ENCODE measurements around the gene MICU1. TPM values are rescaled to one million over a fixed set of nuclear protein-coding genes. Genes with fewer than 3 reads are reported as not detected.
"Not testable (repeated sequence)": the region's sequence is repeated elsewhere in the genome, so short reads cannot be mapped to it uniquely, and the experiment has no call there.

Gene MICU1
- total RNA-seq: 10 to 100 TPM; 41.2 to 41.7 TPM

DNA sequence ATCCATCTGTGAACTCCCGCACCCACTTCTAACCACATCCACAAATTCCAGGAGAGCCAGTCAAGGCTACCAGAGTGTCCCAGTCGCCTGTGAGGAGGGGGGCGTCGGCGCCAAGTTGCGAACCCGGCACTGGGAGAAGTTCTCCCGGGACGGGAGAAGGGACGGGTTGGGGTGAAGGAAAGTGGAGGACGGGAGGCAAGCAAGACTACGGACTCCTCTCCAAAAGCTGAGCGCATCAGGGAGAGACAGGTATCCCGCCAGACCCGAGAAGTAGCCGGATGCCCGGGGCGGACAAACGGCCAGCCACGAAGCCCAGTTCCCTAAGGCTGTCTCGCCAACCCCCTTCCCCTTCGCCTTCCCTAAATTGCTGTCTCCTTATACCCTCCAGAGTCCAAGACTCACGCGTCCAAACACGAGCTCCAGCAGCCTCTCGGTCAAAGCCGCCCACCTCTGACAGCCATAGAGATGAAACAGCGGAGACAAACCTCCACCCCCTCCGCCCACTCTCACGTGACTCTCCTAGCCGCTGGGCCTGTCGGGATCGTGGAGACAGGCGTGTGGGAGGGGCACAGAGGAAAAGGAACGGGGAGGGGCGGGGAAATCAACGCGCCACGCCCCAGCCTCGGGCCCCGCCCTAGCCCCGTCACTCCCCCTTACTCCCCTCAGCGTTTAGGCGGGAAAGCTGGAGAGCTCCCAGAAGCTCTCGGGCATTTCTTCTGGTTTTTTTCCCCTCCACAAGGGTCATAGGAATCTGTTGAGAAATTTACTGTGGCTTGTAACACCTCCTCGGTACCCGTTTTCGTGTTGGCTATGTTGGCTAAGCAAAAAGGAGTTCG, at the start of gene MICU1:
TSS of gene MICU1 (minus strand) at position 472 of the 836 bp plus-strand sequence. CDS start 59,286 bp downstream, outside the sequence.
- CTCF ChIA-PET: interaction anchor here (1.0 kb wide), 1 partner anchor 61 kb away, joined by 3 read pairs; no protein-coding TSS in a partner anchor
- H3K36me3 Mint-ChIP-seq: no peaks in the 10 kb centered on the region
- peak within 1 kb of the TSS; percentile 86 for H3K27ac Mint-ChIP-seq
- H3K4me3 Mint-ChIP-seq: peak within 1 kb of the TSS; percentile 97
- DNase-seq: peak; percentile 97
- POLR2A ChIA-PET: interaction anchor here (0.7 to 1.8 kb wide), 6 partner anchors 11 to 67 kb away, joined by 3 to 5 read pairs (median 4); partner anchors contain the start of gene MCU
- no peaks in the 10 kb centered on the region for H3K9me3 Mint-ChIP-seq
- intact Hi-C loops (cut with micrococcal nuclease): loop anchor here (1.0 to 10.0 kb wide), 3 partner anchors 63 to 261 kb away; partner anchors contain the start of gene MCU
- peaks cover 10% of the 10 kb centered on the region for H3K4me1 Mint-ChIP-seq (ENCODE audit: low read depth)
- no peaks in the 10 kb centered on the region for H3K27me3 Mint-ChIP-seq

- H3K9me3 Mint-ChIP-seq; H3K27me3 Mint-ChIP-seq; H3K27ac Mint-ChIP-seq; H3K36me3 Mint-ChIP-seq; intact Hi-C loops (cut with micrococcal nuclease); POLR2A ChIA-PET; DNase-seq; H3K4me3 Mint-ChIP-seq; H3K4me1 Mint-ChIP-seq (ENCODE audit: low read depth): not testable (repeated sequence)
- CTCF ChIA-PET: interaction anchor here (1.0 kb wide), 1 partner anchor 160 kb away, joined by 3 read pairs; no protein-coding TSS in a partner anchor
These were observed 48.3 kb upstream of the MICU1 start for GRCh38 chr10:72674174-72674573.

DNA sequence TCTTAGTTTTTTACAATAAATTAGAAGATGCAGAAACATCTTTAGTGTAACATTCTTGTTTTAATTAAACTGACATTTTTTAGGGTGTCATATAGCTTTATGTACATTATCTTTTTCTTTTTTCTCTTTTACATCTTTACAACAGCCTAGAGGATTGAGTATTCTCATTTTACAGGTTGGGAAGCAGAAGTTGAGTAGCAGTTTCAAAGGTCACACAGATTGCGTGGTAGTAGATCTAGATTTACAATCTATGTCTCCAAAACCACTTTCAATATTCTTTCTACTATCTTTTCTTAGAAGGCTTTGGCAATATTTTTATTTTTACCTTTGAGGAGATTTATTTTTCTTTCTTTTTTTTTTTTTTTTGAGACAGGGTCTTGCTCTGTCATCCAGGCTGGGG, 47.4 kb upstream of the MICU1 start:
- no peak overlapping the region for H3K4me3 Mint-ChIP-seq
- ChIA-PET CTCF (interaction anchor here (1.0 kb wide), 1 partner anchor 161 kb away, joined by 3 read pairs; no protein-coding TSS in a partner anchor), POLR2A (no interaction called here)
- no peaks in the 10 kb centered on the region for H3K9me3 Mint-ChIP-seq
- no peak for DNase-seq
- H3K27me3 Mint-ChIP-seq: peaks cover 1% of the 10 kb centered on the region
- intact Hi-C loops (cut with micrococcal nuclease): no loop called here
- H3K27ac Mint-ChIP-seq: no peak overlapping the region
- H3K36me3 Mint-ChIP-seq: no peaks in the 10 kb centered on the region
- peaks cover 7% of the 10 kb centered on the region for H3K4me1 Mint-ChIP-seq (ENCODE audit: low read depth)

- ChIA-PET POLR2A (no interaction called here), CTCF (no interaction called here)
- Mint-ChIP-seq H3K36me3 (no peaks in the 10 kb centered on the region), H3K4me3 (no peak overlapping the region), H3K27ac (no peak overlapping the region), H3K27me3 (peaks cover 1% of the 10 kb centered on the region), H3K4me1 (ENCODE audit: low read depth) (no peaks in the 10 kb centered on the region), H3K9me3 (no peaks in the 10 kb centered on the region)
- DNase-seq: no peak
- intact Hi-C loops (cut with micrococcal nuclease): no loop called here
These were observed 41.5 kb upstream of the MICU1 start for GRCh38 chr10:72667207-72667864.

GRCh38 chr10:72665925-72666324, 40.0 kb upstream of the MICU1 start:
- DNase-seq: no peak
- H3K27me3 Mint-ChIP-seq: no peaks in the 10 kb centered on the region
- CTCF ChIA-PET: no interaction called here
- no peaks in the 10 kb centered on the region for H3K36me3 Mint-ChIP-seq
- no peaks in the 10 kb centered on the region for H3K4me1 Mint-ChIP-seq (ENCODE audit: low read depth)
- no peak overlapping the region for H3K4me3 Mint-ChIP-seq
- intact Hi-C loops (cut with micrococcal nuclease): no loop called here
- H3K27ac Mint-ChIP-seq: no peak overlapping the region
- POLR2A ChIA-PET: no interaction called here
- H3K9me3 Mint-ChIP-seq: no peaks in the 10 kb centered on the region

GRCh38 chr10:72663971-72664370, 38.1 kb upstream of the MICU1 start:
- ChIA-PET POLR2A (no interaction called here), CTCF (no interaction called here)
- H3K9me3 Mint-ChIP-seq: no peaks in the 10 kb centered on the region
- no peak for DNase-seq
- no peaks in the 10 kb centered on the region for H3K4me1 Mint-ChIP-seq (ENCODE audit: low read depth)
- H3K4me3 Mint-ChIP-seq: no peak overlapping the region
- intact Hi-C loops (cut with micrococcal nuclease): no loop called here
- no peaks in the 10 kb centered on the region for H3K36me3 Mint-ChIP-seq
- H3K27ac Mint-ChIP-seq: no peak overlapping the region
- H3K27me3 Mint-ChIP-seq: no peaks in the 10 kb centered on the region

DNA sequence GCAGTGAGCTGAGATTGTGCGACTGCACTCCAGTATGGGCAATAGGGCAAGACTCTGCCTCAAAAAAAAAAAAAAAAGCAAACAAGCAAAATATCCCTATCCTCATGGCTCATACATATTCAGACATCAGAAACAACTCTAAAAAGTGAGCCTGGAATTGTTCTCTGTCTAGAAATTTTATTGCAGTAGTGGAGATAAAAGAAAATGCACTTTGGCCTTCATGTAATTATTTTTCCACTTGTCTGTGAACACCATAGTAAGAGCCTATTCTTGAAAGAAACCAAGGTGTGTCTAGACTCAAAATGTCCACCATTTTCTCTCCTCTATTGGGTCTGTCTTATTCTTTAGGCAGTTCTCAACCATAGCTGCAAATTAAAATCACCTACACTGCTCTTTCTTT, 35.6 kb upstream of the MICU1 start:
- ChIA-PET CTCF (no interaction called here), POLR2A (no interaction called here)
- intact Hi-C loops (cut with micrococcal nuclease): no loop called here
- no peaks in the 10 kb centered on the region for H3K9me3 Mint-ChIP-seq
- no peak overlapping the region for H3K27ac Mint-ChIP-seq
- no peaks in the 10 kb centered on the region for H3K36me3 Mint-ChIP-seq
- no peaks in the 10 kb centered on the region for H3K27me3 Mint-ChIP-seq
- no peak overlapping the region for H3K4me3 Mint-ChIP-seq
- no peaks in the 10 kb centered on the region for H3K4me1 Mint-ChIP-seq (ENCODE audit: low read depth)
- no peak for DNase-seq

- Mint-ChIP-seq H3K4me3 (no peak overlapping the region), H3K9me3 (no peaks in the 10 kb centered on the region), H3K36me3 (no peaks in the 10 kb centered on the region), H3K4me1 (ENCODE audit: low read depth) (no peaks in the 10 kb centered on the region), H3K27me3 (no peaks in the 10 kb centered on the region), H3K27ac (no peak overlapping the region)
- intact Hi-C loops (cut with micrococcal nuclease): no loop called here
- POLR2A ChIA-PET: no interaction called here
- no peak for DNase-seq
- CTCF ChIA-PET: no interaction called here
These were observed 34.3 kb upstream of the MICU1 start for GRCh38 chr10:72660220-72660619.

DNA sequence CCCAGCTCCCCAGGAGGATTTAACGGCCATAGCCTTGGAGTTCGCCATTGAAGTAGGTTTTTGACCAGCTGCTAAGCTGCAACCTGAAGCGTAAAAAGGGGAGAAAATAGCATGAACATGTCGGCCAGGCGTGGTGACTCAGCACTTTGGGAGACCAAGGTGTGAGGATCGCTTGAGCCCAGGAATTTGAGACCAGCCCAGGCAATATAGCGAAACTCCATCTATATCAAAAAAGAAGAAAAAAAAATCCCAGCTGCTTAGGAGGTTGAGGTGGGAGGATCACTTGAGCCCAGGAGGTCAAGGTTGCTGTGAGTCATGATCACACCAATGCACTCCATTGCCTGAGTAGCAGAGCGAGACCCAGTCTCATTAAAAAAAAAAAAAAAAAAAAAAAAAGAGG, 33.8 kb upstream of the MICU1 start:
- POLR2A ChIA-PET: no interaction called here
- Mint-ChIP-seq H3K27me3 (no peaks in the 10 kb centered on the region), H3K9me3 (no peaks in the 10 kb centered on the region)

DNA sequence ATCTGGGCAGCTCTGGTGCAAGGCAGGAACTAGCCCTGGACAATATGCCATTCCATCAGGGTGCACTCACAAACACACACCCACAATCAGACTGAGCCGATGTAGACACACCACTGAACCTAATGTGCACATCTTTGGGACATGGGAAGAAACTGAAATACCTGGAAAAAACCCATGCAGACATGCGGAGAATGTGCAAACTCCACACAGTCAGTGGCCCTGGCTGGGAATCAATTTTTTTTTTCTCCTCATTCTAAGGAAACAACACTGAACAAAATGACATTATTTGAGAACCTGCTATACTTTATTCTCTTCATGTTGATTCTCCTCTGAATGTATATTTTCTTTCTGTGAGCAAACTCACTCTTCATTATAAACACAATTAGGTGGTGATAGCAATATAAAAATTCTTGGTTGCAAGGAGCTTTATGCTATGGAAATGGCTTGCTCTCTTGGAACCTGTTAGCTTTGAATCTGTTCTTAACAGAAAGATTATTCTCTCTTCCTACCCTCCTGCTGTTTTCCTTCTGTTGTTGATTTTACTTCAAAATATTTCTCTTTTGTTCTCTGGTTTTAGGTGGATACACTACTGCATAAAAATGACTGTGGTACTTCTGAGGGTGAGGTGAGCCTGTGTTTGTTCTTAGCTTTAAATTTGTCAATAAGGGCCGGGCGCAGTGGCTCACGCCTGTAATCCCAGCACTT, 33.0 kb upstream of the MICU1 start:
- POLR2A ChIA-PET: interaction anchor here (0.5 kb wide), 1 partner anchor 12 kb away, joined by 3 read pairs; no protein-coding TSS in a partner anchor

More for the DNA sequence above, 33.8 kb upstream of the MICU1 start:
- intact Hi-C loops (cut with micrococcal nuclease): no loop called here
- Mint-ChIP-seq H3K4me3 (no peak overlapping the region), H3K36me3 (no peaks in the 10 kb centered on the region), H3K27ac (no peak overlapping the region), H3K4me1 (ENCODE audit: low read depth) (no peaks in the 10 kb centered on the region)
- CTCF ChIA-PET: no interaction called here
- no peak for DNase-seq

DNA sequence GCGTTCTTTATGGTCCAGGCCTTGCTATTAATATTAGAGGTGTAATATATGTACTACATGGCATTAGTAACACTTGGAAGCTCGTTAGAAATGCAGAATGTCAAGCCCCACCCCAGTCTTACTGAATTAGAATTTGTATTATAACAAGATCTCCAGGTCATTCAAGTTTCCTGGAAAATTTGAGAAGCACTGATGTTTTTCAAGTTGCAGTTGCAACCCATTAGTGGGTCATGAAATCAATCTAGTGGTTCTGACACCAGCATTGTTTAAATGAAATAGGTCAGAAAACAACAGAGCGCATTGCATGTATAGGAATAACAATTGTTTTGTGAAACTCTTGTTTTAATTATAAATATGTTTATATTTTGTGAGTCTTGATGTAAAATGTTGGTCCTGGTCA, 28.8 kb upstream of the MICU1 start:
- no peaks in the 10 kb centered on the region for H3K36me3 Mint-ChIP-seq
- no peaks in the 10 kb centered on the region for H3K4me1 Mint-ChIP-seq (ENCODE audit: low read depth)
- CTCF ChIA-PET: no interaction called here
- DNase-seq: no peak
- POLR2A ChIA-PET: no interaction called here
- no peak overlapping the region for H3K27ac Mint-ChIP-seq
- H3K27me3 Mint-ChIP-seq: no peaks in the 10 kb centered on the region
- intact Hi-C loops (cut with micrococcal nuclease): no loop called here
- H3K4me3 Mint-ChIP-seq: no peak overlapping the region
- H3K9me3 Mint-ChIP-seq: no peaks in the 10 kb centered on the region

More for the DNA sequence above, 33.0 kb upstream of the MICU1 start:
- no peak for DNase-seq
- Mint-ChIP-seq H3K4me3 (no peak overlapping the region), H3K36me3 (no peaks in the 10 kb centered on the region), H3K27ac (no peak overlapping the region), H3K4me1 (ENCODE audit: low read depth) (no peaks in the 10 kb centered on the region), H3K27me3 (no peaks in the 10 kb centered on the region), H3K9me3 (no peaks in the 10 kb centered on the region)
- intact Hi-C loops (cut with micrococcal nuclease): no loop called here
- CTCF ChIA-PET: no interaction called here

DNA sequence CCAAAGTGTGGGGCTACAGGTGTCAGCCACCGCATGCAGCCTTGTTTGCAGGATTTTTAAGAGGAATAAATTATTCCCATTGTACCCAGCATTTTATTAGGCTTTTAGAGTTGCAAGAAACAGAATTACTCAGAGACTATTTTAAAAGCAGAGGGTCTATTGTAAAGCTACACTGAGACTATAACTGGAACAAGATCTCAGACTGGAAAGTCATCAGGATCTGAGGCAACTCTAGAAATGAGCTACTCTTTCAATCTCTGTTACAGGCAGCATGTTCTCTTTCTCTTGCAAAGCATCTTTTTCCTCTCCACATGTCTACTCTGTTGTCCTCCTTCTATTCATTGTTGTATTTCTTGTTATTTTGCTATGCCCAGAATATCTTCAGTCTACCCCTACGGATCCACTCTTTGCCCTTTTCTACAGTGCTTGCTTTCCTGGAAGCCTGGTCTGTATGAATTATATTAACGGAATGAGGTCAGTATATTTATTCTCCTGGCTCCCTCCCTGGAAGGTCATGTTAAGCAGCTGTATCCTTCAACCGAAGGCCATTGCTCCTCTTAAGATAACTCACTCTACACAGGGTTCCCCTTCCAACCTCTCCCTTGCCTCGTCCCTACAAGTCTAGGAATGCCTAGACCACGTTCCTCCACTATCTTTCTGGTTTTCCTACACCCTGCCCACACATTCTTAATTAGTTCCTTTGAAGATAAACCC, 27.7 kb upstream of the MICU1 start:
- ChIA-PET CTCF (no interaction called here), POLR2A (no interaction called here)
- no peak for DNase-seq
- no peak overlapping the region for H3K4me3 Mint-ChIP-seq
- H3K4me1 Mint-ChIP-seq (ENCODE audit: low read depth): no peaks in the 10 kb centered on the region
- no peak overlapping the region for H3K27ac Mint-ChIP-seq
- H3K36me3 Mint-ChIP-seq: no peaks in the 10 kb centered on the region
- intact Hi-C loops (cut with micrococcal nuclease): no loop called here
- H3K27me3 Mint-ChIP-seq: no peaks in the 10 kb centered on the region
- no peaks in the 10 kb centered on the region for H3K9me3 Mint-ChIP-seq

All from activated CD4-positive, alpha-beta memory T cell treated with anti-CD3 and anti-CD28 coated beads for 36 hours (primary cell).